Limb (tissue), 2 donors: ENCODE results near the gene SFXN4.
A peak's percentile ranks its signal among the peaks of the same experiment; 100 is the strongest.

ENCODE experiments used
- DNase-seq, 2 donors: peaks; one replicate each; pipeline ENCODE4 v3.0.0-alpha.2; 2016; ENCODE audit errors: extremely low spot score in 2 of 2

The SFXN4 gene, protein sequence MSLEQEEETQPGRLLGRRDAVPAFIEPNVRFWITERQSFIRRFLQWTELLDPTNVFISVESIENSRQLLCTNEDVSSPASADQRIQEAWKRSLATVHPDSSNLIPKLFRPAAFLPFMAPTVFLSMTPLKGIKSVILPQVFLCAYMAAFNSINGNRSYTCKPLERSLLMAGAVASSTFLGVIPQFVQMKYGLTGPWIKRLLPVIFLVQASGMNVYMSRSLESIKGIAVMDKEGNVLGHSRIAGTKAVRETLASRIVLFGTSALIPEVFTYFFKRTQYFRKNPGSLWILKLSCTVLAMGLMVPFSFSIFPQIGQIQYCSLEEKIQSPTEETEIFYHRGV

DNA sequence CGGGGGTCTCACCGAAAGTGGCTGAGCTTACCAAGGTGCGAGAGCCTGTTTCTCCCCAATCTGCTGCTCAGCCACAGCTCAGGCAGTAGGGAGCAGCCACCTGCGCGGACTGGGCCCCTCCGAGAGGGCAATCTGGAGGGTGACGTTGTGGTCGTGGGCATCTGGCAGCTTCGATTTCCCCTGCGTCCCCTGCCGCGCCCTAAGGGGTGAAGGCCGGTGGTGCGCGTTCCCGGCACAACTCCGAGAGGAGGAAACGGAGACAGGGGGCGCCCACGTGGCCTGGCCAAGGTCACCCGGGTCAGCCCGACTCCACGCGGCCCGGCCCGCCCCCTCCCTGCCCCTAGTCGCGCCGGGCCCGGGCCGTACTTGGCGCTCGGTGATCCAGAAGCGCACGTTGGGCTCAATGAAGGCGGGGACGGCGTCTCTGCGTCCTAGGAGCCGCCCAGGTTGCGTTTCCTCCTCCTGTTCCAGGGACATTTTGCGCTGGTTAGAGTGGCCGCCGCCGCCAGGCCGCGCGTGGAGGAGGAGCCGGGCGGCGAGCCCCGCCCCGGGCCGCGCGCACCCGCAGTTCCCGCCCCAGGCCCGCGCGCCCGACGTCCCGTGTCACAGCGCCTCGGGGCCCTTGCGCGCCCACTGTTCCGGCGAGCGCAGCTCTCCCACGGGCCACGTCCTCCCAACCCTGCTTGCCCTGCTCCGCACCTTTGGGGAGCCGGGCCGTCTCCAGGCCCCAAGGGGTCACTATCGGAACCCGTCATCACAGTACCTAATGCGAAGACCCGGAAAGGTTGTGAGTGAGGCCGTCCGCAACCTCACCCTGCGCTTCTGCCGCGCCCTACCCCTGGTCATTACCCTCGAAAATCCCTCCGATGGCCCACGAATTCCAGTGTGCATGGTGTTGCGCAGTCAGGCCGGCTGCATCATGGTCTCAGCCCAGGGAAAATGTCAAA is at the start of gene SFXN4:
SFXN4 (minus strand) TSS at position 544 of the 947 bp plus-strand sequence; CDS start at position 477, 67 bp downstream.
- DNase-seq = peak; percentile 72 to 84

- DNase-seq = no peak
Measured at GRCh38 chr10:119211625-119212441, 46.3 kb upstream of the SFXN4 start.

DNA sequence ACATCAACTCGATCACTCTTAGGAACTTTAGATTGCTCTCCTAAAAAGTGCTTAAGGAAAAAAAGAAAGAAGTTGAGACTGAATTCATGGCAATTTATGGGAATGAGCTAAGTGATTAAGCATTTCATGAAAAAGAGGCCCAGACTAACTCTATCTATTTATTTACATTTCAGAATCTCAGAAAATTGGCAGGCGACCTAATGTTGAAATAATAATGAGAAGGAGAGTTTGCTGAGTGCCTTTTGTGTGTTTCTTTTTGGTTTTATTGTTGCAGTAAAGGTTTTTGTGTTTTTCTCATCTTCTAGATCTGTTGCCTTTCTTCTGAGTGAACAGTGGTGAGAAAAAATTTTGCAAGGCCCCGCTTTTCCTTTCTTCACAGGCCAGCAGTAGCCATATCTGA is 45.7 kb upstream of the SFXN4 start:
- no peak for DNase-seq

GRCh38 chr10:119210633-119211032 is 45.1 kb upstream of the SFXN4 start:
- DNase-seq = no peak

- no peak for DNase-seq
Measured at GRCh38 chr10:119209736-119210355, 44.3 kb upstream of the SFXN4 start.

DNA sequence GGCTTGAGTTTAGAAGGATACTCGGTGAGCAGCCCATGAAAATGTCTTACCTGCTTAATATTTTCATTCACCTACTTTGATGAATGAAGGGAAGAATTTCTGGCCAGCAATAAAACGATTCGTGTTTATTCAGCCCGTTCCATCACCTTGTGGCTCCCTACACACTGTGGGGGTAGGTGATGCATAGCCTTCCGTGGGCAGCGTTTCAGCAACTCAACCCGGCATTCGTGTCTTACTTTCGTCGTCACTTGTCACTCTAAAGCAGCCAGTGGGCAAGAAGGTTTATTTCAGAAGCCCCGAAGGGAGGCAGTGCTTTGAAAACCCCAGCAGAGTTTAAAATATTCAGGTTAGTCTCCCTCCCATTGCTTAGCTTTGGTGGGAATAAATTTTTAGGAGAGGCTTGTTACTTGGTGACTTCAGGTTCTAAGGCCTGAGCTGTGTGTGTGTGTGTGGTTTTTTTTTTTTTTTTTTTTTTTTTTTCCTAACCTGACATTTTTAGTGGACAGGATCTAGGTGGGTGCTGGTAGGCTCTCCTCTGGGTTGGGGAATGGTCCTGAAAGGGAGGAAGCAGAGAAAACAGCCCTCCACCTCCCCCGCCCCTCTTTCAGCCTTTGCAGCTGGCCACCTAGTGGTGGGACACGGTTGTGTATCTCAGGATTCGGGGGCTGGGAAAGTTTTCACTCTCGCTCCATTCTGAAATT is 43.7 kb upstream of the SFXN4 start:
- DNase-seq = peak; percentile 67 to 82

DNA sequence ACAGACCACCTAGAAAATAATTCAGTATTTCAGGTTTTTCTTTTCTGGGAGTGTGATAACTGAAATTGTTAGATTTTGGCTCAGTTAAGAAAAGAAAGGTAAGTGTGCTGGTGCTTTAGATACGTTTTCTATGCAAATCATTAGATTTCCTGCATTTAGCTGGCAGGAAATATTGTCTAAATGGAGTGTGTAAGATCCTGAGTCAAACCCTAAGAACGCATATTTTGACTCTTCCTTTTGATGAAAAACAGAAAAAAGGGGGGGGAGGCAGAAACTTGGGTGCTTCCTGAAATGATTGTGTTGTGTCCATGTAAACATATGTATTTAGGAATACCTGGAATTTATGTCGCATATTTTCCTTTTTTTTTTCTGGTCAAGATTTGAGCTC is 43.0 kb upstream of the SFXN4 start:
- no peak for DNase-seq

- DNase-seq = no peak
Measured at GRCh38 chr10:119207713-119208552, 42.4 kb upstream of the SFXN4 start.

DNA sequence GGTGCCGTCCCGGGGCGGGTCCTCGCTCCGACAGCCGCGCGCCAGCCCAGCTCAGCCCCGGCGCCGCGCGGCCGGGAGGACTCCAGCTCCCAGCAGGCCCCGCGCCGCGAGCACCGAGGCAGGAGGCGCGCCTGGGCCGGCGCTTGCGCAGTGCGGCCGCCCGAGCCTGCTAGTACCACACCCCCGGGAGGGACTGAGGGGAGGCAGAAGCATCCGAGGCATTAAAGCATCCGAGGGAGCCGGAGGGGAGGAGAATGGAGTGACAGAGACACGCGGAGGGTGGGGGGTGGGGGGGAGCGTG is 41.8 kb upstream of the SFXN4 start, which contains the start of gene GRK5:
GRK5 (plus strand) TSS at position 206 of the 301 bp plus-strand sequence. CDS start 347 bp downstream, outside the sequence.
- peak; percentile 95 to 96 for DNase-seq

DNA sequence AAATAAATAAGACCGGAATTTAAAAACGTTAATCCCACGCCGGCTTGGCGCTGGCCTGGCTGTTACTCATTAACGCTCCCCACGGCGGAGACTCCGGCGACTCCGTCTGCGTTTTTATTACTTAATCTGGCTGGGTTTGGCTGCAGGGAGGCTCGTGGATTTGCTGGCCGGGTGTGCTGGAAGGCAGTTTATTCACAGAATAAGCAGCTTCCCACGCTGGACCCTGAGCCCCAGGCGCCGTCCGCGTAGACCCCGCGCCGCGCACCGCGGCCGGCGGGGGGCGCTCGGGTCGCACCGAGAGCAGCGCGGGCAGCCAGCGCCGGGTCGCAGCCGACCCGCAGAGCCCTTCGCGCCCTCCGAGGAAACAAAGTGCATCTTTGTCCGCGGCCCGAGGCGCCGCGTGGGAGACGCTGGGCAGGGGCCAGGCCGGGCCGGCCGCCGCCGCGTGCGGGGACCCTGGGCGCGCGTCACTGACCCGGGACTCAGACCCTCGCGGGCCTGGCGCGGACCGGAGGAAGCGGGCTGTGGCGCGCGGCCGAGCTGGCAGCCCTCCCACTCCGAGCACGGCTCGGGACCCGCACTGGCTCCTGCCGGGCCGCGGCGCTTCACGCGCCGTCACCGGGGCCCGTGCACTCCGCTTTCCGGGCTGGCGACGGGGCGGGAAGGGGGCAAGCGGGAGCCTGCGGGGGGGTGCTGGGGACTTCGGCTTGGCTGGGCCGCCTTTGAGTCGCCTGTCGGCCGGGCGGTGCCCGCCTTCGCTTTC is 41.3 kb upstream of the SFXN4 start:
- peak; percentile 72 to 90 for DNase-seq

GRCh38 chr10:119205894-119206602 is 40.5 kb upstream of the SFXN4 start:
- DNase-seq = no peak

DNA sequence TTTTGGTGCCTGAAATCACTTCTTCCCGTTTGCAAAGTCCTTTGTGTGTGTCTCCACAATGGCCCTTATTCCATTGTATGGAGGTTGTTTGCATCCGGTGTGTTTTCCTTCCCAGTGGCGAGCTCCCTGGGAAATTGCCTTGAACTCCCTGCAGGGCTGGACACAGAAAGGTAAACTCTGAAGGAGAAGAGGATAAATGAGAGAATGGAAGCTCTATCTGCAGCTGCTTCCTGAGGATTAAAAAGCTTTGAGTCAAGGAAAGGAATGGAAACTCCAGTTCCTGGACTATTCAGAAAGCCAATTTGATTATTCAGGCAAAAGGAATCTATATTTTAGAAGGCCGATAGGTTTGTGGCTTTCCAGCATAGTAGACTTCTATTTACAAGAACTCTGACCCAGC is 37.5 kb upstream of the SFXN4 start:
- DNase-seq = no peak

DNA sequence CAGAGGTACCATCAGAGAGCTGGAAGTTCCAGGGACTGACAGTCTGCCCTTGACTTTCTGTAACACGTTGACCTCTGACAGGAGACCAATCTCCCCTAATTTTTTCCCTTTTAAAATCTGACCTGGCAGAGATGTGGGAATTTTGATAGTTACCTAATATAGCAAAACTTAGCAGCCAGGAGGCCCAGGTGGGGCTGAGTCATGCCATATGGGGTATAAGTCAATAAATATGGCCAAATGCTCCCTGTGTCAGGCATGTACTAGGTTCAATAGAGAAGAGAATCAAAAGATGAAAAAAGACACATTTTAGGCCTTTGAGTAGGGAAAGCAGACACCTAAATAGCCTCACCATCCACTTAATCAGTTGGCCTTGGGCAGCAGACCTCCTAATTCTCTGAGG is 35.7 kb upstream of the SFXN4 start:
- no peak for DNase-seq

GRCh38 chr10:119199231-119199992 is 33.9 kb upstream of the SFXN4 start:
- DNase-seq = peak; percentile 80 to 88

- no peak for DNase-seq
Measured at GRCh38 chr10:119198438-119198837, 32.9 kb upstream of the SFXN4 start.

DNA sequence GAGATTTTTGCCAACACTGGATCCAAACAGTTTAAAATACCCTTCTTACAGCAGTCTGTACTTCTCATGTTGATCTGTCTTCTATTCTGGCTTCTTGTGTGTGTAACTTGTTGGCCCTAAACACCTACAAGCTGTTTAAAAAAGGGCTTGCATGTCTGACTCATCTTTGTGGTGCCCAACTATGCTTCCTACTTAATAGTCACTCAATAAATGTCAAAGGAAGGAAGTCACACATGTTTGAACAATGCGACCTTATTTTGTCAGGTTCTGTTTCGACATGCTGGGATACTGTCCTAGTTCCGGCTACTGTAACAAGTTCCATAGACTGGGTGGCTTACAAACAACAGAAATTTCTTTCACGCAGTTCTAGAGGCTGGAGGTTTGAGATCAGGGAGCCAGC is 32.4 kb upstream of the SFXN4 start:
- DNase-seq = no peak

DNA sequence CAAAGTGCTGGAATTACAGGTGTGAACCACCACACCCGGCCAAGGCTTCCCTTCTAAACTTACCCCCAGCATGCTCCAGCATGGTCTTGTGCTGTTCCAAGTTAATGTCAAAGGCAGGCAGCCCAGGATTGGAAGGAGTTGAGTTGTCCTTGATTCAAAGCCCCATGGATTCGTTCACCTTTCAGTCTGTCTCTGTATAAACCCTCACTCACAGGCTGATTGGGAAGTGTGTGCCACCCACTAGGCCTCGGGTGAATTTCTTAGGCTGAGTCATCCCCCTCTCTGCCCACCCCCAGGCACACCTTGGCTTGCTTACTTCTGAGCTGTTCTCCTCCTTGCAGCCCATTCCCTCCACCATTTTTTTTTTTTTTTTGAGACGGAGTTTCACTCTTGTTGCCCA is 26.4 kb upstream of the SFXN4 start:
- DNase-seq = no peak
